K562 (cell line): ENCODE data around the gene RELL2. TPM values are rescaled to one million over a fixed set of nuclear protein-coding genes. Genes with fewer than 3 reads are reported as not detected.

Source experiments
- CREBBP ChIP-seq: IDR thresholded peaks from one replicate; pipeline ENCODE4 v1.6.1; 2012; ENCODE audit warnings: low read depth, mild to moderate bottlenecking, control low read depth, inconsistent platforms, low read length
- FOXP4 ChIP-seq: sonication (generic); formaldehyde crosslinking; IDR thresholded peaks from 2 replicates; pipeline ENCODE4 v1.8.0; 2022; ENCODE audit warnings: mild to moderate bottlenecking, missing genetic modification reagents, borderline replicate concordance
- MAFK ChIP-seq: IDR thresholded peaks from 2 replicates; pipeline ENCODE4 v1.6.1; 2011; ENCODE audit warnings: low read length, improper control_type of control experiment
- MYC ChIP-seq, 2 experiments: fragments of 250-450 bp in 1 of 2; sonication (Bioruptor Pico) in 1 of 2; IDR thresholded peaks; 2 replicates each; pipeline versions ENCODE4 v1.5.1 to v1.6.1; 2012 to 2021; ENCODE audit warnings: low read depth in 2 of 2, borderline replicate concordance in 1 of 2, improper control_type of control experiment in 1 of 2, low read length in 1 of 2, mild to moderate bottlenecking in 1 of 2, moderate library complexity in 1 of 2
- REST ChIP-seq, 2 experiments: fragments of 450-650 bp; formaldehyde crosslinking in 1 of 2; IDR thresholded peaks; 2 replicates each; pipeline versions ENCODE4 v1.4.0 to v1.6.1; 2014 to 2020; ENCODE audit warnings: mild to moderate bottlenecking in 2 of 2, borderline replicate concordance in 1 of 2, low read depth in 1 of 2
- SIX5 ChIP-seq, 2 experiments: IDR thresholded peaks; 2 replicates each; pipeline ENCODE4 v1.6.1; 2011; ENCODE audit warnings: low read length in 2 of 2, borderline replicate concordance in 1 of 2, low read depth in 1 of 2, mild to moderate bottlenecking in 1 of 2, moderate library complexity in 1 of 2; ENCODE audit not compliant: insufficient read depth in 1 of 2
- SMAD3 ChIP-seq: fragments of 450-650 bp; formaldehyde crosslinking; conservative IDR thresholded peaks from 2 replicates; pipeline ENCODE4 v1.4.0; 2020; ENCODE audit warnings: mild to moderate bottlenecking
- SRSF1 ChIP-seq: fragments of 200-400 bp; formaldehyde crosslinking; IDR thresholded peaks from 2 replicates; pipeline ENCODE4 v1.6.1; 2017; ENCODE audit warnings: mild to moderate bottlenecking, low read depth, low read length, moderate library complexity
- ZBTB12 ChIP-seq: fragments of 250-450 bp; sonication (Bioruptor Pico); IDR thresholded peaks from 2 replicates; pipeline ENCODE4 v1.4.0; 2020
- ZNF146 ChIP-seq: IDR thresholded peaks from one replicate; pipeline ENCODE4 v1.6.1; 2018; ENCODE audit warnings: missing compliant biosample characterization; ENCODE audit not compliant: unreplicated experiment
- polyA plus RNA-seq, 8 experiments: library from polyadenylated mRNA; depleted of rRNA in 4 of 8; stranded (reverse) in 5 of 8; unstranded in 3 of 8; fragments of >200 nt; fragmentation: Nextera tagmentation in 2 of 8; fragmentation: Illumina TruSeq in 1 of 8; extraction: Ambion mirVana in 2 of 8; extraction: Trizol in 1 of 8; gene quantifications; 2 replicates each; pipeline versions ENCODE4 v1.2.1 to v1.2.3, GENCODE V29; 2011 to 2014; ENCODE audit warnings: inconsistent platforms in 1 of 8, missing spikeins in 1 of 8
- total RNA-seq, 7 experiments: library from RNA; depleted of rRNA in 6 of 7; stranded (reverse); fragments of >200 nt in 6 of 7; fragmentation: Illumina TruSeq in 2 of 7; extraction: Trizol in 2 of 7; gene quantifications; 2 replicates each; pipeline versions ENCODE4 v1.2.1 to v1.2.3, GENCODE V29; 2011 to 2021; ENCODE audit warnings: low replicate concordance in 1 of 7
- TF ChIP-seq, protein P1 (sequence below): fragments of 250-450 bp; sonication (Bioruptor Pico); IDR thresholded peaks from 2 replicates; pipeline ENCODE4 v1.8.0; 2021; ENCODE audit warnings: moderate library complexity, mild to moderate bottlenecking, inconsistent platforms

Gene RELL2
- total and polyA plus RNA-seq, 9 of the 15 experiments (the other 6 are each of a cell fraction or from before 2014, with no cell fraction given): 0.06 to 36.0 (median 14.3) TPM

GRCh38 chr5:141681695-141682641 lies 45.2 kb downstream of the RELL2 start, which contains the start of gene ARAP3 (continued):
- TF ChIP-seq REST (IDR thresholded peaks at IDR 0.05; ENCODE audit: borderline replicate concordance) (no peak), REST (CRISPR knock-in tag; IDR thresholded peaks at IDR 0.05; ENCODE audit: low read depth) (no peak), FOXP4 (CRISPR knock-in tag) (no peak), MYC (IDR thresholded peaks at IDR 0.05; ENCODE audit: low read depth, low read length) (peak; percentile 52), MYC (CRISPR knock-in tag; IDR thresholded peaks at IDR 0.05; ENCODE audit: borderline replicate concordance, low read depth) (no peak), CREBBP (no peak), ZBTB12 (CRISPR knock-in tag) (0 out of 2 replicates have a peak, but pooled peaks have one; percentile 28), SRSF1 (no peak), SMAD3 (CRISPR knock-in tag) (0 out of 2 replicates have a peak, but pooled peaks have one; percentile 45), MAFK (no peak), SIX5 (IDR thresholded peaks at IDR 0.05; ENCODE audit: borderline replicate concordance in 1 of 2, insufficient read depth in 1 of 2, low read depth in 1 of 2, low read length in 2 of 2) (no peak), ZNF146 (CRISPR knock-in tag) (no peak)
- TF ChIP-seq, protein P1, sequence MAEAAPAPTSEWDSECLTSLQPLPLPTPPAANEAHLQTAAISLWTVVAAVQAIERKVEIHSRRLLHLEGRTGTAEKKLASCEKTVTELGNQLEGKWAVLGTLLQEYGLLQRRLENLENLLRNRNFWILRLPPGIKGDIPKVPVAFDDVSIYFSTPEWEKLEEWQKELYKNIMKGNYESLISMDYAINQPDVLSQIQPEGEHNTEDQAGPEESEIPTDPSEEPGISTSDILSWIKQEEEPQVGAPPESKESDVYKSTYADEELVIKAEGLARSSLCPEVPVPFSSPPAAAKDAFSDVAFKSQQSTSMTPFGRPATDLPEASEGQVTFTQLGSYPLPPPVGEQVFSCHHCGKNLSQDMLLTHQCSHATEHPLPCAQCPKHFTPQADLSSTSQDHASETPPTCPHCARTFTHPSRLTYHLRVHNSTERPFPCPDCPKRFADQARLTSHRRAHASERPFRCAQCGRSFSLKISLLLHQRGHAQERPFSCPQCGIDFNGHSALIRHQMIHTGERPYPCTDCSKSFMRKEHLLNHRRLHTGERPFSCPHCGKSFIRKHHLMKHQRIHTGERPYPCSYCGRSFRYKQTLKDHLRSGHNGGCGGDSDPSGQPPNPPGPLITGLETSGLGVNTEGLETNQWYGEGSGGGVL (CRISPR knock-in tag): no peak
